OCI-LY3 (cell line): ENCODE measurements around the gene RNASET2.

Experiments used
- EZH2phosphoT487 ChIP-seq: fragments of 200-600 bp; shearing (Covaris generic); IDR thresholded peaks from 2 replicates; pipeline ENCODE4 v1.6.1; 2018; ENCODE audit warnings: antibody characterized with exemption, mixed run types, low read depth
- TF ChIP-seq, protein P1 (sequence below): fragments of 200-600, 300-600 bp; sonication (generic); IDR thresholded peaks from 2 replicates; pipeline ENCODE4 v1.5.1; 2014; ENCODE audit warnings: antibody characterized with exemption, low read length, low read depth

DNA sequence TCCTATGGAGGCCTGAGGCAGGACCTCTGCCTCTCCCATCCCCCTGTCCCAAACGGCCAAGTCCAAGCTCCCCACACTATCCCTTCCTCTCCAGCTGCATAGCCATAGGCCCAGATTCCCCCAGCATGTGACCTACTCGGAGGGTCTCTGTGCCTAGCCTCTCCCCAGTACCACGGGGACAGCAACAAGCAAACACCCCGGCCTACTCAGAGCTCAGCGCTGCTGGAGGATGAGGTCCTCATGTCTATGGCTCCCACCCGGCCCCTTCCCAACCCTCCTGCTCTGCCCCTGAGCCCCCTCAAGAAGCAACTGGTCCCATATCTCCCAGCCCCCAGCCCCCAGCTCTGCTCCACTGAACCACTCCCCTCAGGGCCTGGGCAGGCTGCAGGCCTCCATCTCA is 24.2 kb downstream of the RNASET2 start:
- TF ChIP-seq, protein P1, sequence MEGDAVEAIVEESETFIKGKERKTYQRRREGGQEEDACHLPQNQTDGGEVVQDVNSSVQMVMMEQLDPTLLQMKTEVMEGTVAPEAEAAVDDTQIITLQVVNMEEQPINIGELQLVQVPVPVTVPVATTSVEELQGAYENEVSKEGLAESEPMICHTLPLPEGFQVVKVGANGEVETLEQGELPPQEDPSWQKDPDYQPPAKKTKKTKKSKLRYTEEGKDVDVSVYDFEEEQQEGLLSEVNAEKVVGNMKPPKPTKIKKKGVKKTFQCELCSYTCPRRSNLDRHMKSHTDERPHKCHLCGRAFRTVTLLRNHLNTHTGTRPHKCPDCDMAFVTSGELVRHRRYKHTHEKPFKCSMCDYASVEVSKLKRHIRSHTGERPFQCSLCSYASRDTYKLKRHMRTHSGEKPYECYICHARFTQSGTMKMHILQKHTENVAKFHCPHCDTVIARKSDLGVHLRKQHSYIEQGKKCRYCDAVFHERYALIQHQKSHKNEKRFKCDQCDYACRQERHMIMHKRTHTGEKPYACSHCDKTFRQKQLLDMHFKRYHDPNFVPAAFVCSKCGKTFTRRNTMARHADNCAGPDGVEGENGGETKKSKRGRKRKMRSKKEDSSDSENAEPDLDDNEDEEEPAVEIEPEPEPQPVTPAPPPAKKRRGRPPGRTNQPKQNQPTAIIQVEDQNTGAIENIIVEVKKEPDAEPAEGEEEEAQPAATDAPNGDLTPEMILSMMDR = no peak
- TF ChIP-seq EZH2phosphoT487 = no peak
